ENCODE results near the gene ADSS1.

ADSS1 gene

DNA sequence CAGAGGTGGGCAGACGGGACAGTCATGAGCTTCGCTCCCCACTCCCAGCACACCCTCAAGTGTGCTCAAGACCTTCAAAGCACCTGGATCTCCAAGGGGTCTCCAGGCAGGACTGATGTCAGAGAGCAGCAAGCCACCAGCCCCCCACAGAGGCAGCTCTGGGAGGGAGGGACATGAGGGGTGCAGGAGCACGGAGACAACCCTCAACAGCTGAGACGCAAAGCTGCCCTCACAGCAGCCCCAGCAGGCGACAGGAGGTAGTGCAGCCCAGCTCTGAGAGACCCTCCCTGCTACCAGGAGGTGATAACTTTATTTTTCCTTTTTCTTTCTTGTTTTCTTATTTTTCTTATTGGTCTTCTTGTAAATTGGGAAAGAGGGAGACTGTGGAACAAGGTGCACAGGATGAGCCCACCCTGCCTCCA is 46.8 kb downstream of the ADSS1 start:
- no peak for DNase-seq

DNA sequence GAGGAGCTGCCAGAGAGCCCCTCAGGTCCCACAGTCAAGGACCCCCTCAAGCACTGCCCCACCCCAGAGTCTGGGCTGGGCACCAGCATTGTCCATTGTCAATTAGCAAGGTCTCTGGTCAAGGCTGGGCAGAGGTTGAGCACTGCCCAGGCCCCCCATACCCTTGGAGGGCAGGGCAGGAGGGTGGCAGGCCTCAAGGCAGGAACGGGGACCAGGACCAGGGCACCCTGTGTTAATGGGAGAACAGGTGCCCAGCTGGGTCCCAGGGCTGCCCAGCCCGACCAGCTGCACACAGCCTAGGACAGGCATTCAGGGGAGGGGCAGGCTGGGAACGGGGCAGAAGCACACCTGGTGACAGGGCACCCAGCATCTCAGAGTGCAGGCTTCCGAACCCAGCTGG is 47.3 kb downstream of the ADSS1 start:
- DNase-seq: no peak

DNA sequence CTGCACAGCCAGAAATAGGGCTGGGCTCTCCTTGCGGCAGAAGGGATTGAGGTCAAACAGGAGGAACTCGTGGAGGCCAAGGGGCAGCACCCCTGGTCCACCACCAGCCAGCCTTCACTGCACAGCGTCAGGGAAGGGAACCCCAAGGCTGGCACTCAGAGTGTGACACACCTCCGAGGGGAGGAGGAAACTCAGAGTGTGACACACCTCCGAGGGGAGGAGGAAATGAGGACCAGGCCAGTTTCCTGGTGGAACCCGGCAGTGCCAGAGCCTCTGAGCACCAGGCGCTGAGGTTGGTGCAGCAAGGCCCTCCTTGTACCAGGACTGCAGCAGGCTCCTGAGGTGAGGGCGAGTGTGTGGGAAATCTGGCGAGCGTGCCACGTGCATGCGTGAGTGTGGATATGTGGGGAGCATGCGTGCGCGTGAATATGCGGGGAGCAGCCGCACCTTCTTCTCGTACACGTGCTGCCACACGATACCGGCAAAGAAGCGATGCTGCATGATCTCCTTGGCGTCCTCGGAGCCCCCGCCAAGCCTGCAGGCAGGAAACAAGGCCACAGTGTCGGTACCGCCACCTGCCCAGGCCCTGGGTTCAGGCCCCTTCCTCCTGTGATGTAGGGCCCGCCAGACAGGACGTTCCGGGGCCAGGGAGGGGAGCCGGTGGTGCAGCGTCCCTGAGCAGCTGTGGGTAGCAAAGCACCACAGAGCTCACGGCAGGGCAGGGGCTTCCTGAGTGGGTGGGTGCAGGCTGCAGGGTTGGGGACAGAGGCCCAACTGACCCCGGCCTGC is 48.1 kb downstream of the ADSS1 start:
- DNase-seq: no peak

DNA sequence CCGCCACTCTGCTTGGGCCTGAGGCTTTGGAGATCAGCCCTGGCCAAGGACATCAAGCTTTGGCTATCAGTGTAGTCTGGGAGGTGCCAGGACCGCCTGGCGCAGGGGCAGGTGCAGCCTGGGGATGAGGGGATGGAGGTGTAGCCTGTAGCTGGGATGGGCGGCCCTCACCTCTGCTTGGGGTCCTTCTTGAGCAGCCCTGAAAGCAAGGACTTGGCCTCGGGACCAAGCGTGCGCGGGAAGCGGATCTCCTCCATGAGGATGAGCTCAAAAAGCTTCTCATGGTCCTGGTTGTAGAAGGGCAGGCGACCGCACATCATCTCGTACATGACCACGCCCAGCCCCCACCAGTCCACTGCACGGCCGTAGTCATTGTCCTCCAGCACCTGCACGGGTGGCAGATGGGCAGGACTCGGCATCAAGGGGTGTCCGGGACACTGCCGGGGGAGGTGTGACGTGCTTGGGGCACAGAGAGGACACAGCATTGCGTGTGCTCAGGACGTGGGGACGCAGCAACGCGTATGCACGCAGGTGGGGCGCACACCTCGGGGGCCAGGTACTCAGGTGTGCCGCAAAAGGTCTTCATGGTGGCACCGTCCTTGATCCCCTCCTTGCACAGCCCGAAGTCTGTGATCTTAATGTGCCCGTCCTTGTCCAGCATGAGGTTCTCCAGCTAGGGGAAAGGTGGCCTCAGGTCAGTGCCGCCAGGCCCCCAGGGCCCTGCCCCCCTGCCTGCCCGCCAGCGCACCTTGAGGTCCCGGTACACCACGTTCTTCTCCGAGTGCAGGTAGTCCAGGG is 48.9 kb downstream of the ADSS1 start:
- DNase-seq: no peak

DNA sequence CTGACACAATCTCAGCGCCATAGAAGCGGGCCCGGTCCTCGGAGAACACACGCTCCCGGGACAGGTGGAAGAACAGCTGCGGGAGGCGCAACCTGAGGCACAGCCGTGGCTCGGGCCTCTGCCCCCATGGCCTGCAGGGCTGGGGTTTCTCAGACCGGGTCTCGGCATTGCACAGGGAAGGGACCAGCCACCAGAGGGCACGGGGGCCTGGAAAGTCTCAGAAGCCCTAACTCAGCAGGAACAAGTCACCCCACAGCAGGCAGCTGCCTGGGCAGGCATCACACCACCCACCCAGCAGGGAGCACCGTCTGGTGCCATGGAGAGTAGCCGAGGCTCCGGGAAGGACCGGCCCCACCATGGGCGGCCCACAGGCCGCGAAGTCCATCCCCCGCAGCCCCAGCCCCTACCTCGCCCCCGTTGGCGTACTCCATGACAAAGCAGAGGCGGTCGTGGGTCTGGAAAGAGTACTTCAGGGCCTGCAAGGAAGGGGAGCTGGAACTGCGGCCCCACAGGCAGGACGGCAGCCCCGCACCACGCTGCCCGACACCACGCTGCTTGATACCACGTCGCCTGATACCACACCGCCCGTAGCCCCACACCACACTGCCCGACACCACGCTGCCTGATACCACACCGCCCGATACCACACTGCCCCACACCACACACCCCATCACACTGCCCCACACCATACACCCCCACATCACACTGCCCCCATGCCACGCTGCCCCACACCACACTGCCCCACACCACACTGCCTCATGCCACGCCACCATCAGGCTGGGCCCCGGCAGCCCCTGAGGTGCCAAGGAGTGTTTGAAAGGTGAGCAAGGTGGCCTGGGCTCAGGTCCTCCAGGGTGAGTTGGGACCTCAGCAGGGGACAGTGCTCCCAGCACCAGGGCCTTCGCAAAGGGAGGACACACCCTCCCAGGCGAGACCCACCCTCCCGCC is 49.8 kb downstream of the ADSS1 start:
- DNase-seq: no peak

DNA sequence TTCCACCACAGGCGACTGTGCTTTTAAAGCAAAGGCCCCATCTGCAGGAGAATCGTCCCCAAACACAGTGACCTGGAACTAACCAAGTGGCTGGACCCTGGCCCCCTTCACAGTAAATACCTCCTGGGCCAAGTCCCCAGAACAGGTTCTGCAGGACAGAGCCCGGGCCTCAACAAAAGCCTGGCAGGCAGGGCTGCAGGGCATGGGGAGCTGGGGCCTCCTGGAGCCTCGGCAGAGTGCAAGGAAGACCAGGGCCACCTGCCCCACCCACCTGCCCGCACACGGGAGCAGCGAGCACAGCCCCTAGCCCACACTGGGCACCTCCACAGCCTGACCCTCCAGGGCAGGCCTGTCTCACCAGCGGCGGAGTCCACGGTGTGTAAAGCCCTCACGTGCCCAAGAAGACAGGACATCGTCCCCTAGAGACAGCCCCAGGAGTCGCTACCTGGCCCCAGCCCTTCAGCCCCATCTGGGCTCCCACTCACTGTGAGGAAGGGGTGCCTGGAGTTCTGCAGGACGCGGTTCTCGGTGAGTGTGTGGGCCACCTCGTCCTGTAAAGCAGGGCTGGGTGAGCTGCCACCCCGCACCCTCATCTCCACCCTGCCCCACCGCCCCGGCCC is 50.5 kb downstream of the ADSS1 start:
- no peak for DNase-seq

DNA sequence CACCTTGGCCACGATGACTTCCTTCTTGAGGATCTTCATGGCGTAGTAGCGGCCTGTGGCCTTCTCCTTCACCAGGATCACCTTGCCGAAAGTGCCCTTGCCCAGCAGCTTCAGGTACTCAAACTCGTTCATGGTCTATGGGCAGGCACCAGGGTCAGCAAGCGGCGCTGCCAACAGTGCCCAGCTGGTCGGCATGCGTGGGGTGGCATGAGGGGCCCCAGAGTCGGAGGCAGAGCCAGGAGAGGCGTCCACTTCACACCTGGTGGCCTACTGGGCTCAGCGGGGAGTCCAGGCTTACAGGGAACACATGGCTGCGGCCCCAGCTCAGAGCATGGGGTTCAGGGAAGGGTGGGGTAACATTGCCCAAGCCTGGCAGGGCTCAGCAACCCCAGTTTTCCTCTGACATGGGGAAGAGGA is 51.1 kb downstream of the ADSS1 start:
- DNase-seq: no peak

DNA sequence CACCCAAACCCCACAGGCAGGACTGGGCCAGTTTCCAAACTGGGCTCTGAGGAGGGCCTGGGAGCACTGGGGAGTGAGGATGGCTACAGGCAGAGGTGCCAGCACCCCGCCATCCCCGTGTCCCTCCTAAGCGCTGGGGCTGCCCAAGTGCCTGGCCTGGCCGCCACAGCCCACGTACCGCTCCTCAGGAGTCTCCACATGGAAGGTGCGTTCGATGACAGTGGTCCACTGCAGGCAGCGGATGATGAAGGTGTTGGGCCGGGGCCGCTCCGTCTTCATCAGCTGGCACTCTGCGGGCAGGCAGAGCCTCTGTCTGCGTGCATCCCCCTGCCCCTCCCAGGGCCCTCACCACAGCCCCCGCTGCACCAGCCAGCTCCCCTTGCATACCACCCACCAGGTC is 52.5 kb downstream of the ADSS1 start:
- DNase-seq: no peak

DNA sequence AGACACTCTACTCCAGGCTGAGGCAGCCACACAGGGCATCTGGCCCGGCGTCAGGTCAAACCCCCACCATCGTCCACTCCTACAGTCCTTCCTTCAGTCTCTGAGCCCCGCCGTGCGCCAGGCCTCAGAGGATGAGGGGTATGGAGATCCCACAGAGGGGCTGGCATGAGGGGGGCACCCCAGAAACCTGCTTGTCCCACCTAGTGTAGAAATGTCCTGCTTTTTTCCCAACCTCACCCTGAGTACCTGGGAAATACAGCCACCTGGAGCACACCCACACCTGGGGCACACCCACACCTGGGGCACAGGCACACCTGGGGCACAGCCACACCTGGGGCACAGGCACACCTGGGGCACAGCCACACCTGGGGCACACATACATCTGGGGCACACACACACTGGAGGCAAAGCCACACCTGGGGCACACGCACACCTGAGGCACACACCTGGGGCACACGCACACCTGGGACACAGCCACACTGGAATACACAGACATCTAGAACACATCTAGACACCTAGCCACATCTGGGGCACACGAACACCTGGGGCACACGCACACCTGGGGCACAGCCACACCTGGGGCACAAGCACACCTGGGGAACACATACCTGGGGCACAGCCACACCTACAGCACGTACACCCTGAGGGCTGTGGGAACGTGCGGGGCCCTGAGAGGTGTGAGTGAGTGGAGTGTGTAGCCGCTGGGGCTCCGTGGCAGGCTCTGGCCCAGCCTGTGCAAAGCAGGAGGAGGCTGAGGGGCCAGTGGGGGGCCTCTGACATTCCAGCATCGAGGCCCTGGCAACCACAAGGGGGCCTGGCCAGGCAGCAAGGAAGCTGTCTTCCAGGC is 53.2 kb downstream of the ADSS1 start:
- DNase-seq: no peak

DNA sequence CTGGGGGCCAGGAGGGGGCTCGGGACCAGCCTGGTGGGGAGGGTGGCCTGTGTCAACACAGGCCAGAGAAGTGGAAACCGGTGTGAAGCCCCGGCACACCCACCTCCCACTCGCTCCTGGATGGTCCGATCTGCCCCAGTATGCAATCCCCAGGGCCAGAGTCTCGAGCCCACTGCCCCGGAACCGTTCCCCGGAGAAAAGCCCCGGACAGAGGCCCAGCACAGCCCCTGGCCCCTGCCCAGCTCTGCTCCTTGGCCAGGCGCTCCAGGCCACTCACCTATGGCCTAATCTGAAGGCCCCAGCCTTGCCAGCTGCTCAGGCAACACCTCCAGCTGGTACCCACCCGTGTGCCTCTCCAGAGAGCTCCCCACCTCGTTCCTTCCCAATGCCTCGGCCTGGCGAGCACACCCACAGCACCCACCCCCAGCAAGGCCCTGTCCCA is 53.8 kb downstream of the ADSS1 start:
- DNase-seq: no peak

DNA sequence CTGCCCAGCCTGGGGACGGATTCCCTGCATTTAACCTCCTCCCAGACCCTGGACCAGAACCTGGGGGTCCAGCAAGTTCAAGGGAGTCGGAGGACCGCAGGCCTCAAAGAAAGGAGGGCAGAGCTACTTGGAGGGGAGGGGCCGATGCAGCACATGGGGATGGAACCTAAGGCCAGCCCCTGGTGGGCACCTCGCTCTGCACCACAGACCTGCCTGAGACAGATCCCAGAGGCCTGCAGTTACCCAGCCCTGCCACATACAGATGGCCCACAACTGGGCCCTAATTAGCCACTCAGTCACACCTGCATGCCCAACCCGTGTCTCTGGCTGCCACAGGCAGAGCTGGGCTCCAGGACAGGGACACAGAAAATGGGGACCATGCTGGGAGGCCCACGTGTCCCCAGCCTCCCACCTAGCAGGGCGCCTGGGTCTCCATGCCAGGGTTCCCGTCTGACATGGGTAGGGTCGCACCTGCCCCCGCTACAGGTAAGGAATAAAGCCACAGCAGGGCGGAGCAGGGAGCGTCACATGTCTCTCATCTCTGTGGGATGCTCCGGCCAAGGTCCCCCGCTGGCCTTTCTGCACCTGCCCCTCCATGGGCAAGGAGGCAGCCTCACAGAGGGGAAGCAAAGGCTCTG is 54.8 kb downstream of the ADSS1 start:
- no peak for DNase-seq

DNA sequence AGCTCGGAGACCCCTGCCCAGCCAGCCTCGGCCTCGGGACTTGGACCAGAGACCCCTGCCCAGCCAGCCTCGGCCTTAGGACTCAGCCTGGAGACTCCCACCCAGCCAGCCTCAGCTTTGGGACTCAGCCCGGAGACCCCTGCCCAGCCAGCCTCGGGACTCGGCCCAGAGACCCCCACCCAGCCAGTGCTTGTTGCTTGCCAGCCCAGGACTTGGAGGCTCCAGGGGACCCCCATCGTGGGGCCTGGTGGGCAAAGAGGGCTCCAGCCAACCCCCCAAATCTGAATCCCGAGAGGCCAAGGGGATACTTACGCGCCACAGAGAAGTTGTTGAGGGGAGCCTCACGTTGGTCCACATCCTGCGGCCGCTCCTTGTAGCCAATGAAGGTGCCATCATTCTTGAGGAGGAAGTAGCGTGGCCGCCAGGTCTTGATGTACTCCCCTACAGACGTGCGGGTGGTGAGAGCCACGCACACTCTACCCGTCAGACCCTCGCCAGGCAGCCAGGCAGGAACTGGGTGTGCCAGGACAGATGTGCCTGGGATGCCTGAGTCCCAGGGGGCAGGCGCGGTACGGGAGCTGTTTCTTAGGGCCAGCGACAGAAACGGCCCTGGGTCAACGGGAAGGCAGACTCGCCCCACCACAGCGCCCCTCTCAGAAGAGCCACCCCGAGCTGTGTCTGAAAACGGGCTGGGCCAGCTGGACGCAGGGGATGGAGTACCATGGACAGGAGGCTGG is 55.9 kb downstream of the ADSS1 start:
- DNase-seq: no peak

DNA sequence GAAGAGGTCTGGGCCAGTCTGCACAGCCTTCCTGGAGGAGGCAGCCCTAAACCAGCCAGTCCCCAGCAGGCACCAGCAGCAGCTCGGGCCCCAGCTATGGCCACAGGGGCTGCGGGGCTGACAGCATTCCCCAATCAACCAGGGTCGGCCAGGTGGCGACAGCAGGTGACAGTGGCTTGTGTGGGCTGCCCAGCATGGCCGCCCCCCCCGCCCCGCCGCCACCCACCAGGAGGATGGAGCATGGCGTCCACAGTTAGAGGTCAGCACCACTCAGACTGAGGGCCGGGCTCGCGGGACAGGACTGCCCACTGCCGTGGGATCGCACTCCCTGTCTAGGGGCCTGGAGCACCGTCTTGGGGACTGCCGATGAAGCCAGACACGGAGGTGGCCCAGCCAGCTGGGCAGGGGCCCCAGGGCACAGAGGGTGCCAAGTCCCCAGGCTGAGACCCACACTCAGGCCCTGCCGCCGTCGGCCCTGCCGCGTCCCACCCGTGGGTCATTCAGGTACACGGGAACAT is 56.5 kb downstream of the ADSS1 start:
- no peak for DNase-seq

DNA sequence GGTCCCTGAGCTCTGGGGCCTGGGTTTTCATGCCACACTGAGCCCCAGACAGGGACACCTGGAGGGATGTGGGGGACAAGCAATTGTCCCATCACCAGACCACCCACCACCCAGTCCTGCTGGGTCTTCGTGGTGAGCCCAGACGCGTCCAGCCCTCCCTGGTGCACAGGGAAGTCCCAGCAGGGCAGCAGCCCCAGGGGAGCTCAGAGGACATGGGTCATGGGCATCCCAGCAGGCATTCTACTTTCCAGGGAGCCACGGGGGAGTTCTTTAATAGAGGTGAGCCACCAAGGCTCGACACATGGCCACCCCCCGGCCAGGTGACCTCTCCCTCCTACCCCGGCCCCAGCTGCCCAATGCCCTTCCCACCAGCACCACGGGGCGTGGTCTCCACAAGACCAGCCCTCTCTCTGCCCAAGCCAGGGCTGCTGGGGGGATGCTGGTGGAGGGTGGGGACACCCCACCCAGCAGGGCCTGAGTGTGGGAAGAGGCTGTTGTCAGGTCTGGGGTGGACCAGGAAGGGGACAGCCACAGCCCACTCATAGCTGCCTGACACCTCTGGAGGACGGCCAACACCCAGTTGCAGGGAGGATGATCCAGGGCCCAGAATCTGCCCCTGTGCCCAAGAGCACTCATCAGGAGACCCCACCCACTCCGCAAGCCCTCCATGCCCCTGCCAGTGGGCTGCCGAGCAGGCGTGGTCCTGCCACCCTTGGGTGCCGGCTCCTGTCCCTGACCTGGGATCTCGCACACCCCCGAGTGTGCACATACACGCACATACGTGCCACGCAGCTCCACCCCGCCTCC is 57.4 kb downstream of the ADSS1 start:
- no peak for DNase-seq

DNA sequence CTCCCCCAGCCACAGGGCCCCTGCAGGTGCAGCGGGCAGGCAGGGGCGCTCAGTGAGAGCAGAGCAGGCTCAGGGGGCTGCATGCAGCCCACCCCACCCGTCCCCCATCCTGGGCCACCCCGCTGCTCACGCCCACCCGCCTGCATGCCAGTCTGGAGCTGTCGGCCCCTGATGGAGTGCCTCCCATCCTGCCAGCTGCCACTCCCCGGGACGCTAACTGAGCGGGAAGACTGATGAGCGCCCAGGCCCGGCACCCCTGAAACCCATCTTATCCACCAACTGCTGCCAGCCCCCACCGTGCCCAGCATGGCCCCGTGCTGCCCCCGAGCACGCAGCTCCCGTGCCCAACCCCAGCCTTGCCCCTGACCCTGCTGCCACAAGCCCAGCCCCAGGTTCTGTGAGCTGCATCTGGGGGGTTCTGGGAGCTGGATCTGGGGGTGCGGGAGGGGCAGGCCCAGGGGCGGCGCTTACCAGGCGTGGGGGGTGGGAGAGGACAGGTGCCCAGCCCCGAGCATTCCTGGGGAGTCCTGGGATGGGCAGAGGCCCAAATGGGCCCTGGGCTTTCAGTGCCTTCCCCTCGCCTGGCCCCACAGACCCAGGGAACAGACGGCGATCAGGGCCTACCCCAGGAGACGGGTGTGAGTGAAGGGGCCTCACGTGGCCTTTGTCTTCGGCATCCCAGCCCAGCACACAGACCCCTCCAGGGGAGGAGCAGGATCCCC is 58.2 kb downstream of the ADSS1 start:
- DNase-seq: no peak

DNA sequence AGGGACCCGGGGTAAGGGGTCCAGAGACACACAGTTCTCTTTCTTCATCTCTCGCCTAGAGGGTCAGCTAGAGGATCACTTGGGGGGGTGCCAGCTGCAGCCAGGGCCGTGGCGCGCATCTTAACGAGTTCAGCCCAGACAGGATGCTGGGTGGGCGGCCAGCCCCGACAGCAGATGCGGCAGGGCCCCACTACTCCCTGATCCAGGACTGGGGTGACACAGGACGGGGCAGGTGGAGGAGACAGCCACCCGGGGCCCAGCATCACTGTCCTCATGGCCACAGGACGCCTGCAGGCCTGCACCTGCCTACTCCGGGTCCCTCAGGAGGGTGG is 58.7 kb downstream of the ADSS1 start:
- no peak for DNase-seq

DNA sequence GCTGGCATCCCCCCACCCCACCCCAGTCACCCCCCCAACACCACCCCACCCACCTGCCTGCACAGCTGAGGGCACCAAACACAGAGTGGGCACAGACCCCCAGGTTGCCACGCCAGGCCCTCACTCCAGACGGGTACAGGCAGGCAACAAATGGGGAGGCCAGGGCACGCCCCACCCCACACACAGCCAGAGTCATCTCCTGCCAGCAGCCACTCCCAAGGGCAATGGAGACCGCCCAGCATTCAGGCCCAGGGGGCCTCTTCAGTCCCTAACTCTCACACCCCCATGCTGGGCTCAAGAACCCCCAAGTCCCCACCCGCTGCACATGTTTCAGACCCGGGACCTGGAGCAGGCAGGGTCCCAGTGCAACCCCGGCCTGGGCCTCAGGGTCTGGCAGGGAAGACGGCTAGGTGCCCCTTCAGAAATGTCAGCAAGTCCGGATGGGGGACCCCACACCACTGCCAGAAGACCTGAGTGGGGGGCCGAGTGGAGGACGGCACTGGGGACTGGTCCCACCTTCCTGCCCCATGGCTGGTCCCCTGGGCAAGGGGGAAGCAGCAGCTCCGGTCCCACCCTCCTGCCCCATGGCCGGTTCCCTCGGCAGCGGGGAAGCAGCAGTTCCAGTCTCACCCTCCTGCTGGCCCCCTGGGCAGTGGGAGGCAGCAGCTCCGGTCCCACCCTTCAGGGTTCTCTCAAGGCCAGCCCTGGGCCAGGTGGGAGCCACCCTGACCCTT is 59.6 kb downstream of the ADSS1 start:
- DNase-seq: no peak

DNA sequence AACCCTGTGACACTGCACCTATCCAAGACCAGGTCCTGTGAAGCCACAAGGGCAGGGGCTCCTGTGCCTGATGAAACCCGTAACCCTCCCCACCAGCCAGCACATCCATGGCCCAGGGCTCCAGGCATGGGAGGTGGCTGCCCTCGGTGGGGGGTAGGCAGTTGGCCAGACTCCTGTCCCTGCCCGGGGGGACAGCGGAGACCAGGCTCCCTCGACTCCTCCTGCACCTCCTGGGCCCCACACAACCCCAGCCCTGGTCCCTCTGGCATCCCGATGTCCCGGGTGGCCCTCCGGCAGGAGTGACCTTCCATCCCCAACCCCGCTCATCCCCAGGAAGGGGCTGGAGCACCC is 60.2 kb downstream of the ADSS1 start:
- DNase-seq: no peak
